Endothelial cell (in vitro differentiated cells): ENCODE results near the gene LRRC55. TPM values are rescaled to one million over a fixed set of nuclear protein-coding genes. Genes with fewer than 3 reads are reported as not detected.

Experiments
- DNase-seq: peaks from one replicate; pipeline ENCODE4 v3.0.0; 2021; ENCODE audit warnings: low spot score
- H3K27ac Mint-ChIP-seq: one replicate; pipeline ENCODE4 v1.8.0; 2021; ENCODE audit warnings: mixed read lengths, inconsistent platforms; ENCODE audit not compliant: unreplicated experiment
- H3K27me3 Mint-ChIP-seq: one replicate; pipeline ENCODE4 v1.8.0; 2021; ENCODE audit warnings: mild to moderate bottlenecking, moderate library complexity, mixed read lengths, inconsistent platforms; ENCODE audit not compliant: unreplicated experiment
- H3K36me3 Mint-ChIP-seq: one replicate; pipeline ENCODE4 v1.8.0; 2021; ENCODE audit warnings: mild to moderate bottlenecking, low read depth, mixed read lengths, inconsistent platforms; ENCODE audit not compliant: unreplicated experiment
- H3K4me1 Mint-ChIP-seq: one replicate; pipeline ENCODE4 v1.8.0; 2021; ENCODE audit warnings: mild to moderate bottlenecking, mixed read lengths, inconsistent platforms; ENCODE audit not compliant: unreplicated experiment
- H3K4me3 Mint-ChIP-seq: one replicate; pipeline ENCODE4 v1.8.0; 2021; ENCODE audit warnings: mild to moderate bottlenecking, mixed read lengths, inconsistent platforms; ENCODE audit not compliant: unreplicated experiment
- H3K9me3 Mint-ChIP-seq: one replicate; pipeline ENCODE4 v1.8.0; 2021; ENCODE audit warnings: mixed read lengths, inconsistent platforms; ENCODE audit not compliant: unreplicated experiment
- CTCF ChIP-seq: fragments of 200-600 bp; sonication (generic); IDR thresholded peaks from one replicate; pipeline ENCODE4 v1.5.0; 2021; ENCODE audit warnings: antibody characterized with exemption; ENCODE audit not compliant: unreplicated experiment
- total RNA-seq: library from RNA; stranded (reverse); fragmentation: NEBNext Ultra II Directional; extraction: Animal tissue kit (Norgen Biotek cat#: 25700); gene quantifications from one replicate; pipeline ENCODE4 v1.2.1, GENCODE V29; 2021; ENCODE audit not compliant: unreplicated experiment

LRRC55 gene
- total RNA-seq, 1 donor from 2014 or later: 4.7 TPM

GRCh38 chr11:57230316-57230715 is 48.6 kb downstream of the LRRC55 start:
- Mint-ChIP-seq H3K4me1 (peaks cover 38% of the 10 kb centered on the region), H3K36me3 (no peaks in the 10 kb centered on the region), H3K27me3 (peaks cover 17% of the 10 kb centered on the region), H3K27ac (no peak overlapping the region), H3K4me3 (no peak overlapping the region), H3K9me3 (no peaks in the 10 kb centered on the region)
- no peak for DNase-seq
- TF ChIP-seq CTCF: no peak

GRCh38 chr11:57230791-57231538 is 49.2 kb downstream of the LRRC55 start:
- Mint-ChIP-seq H3K27ac (no peak overlapping the region), H3K27me3 (peaks cover 20% of the 10 kb centered on the region), H3K4me3 (peak overlapping the region; percentile 18), H3K4me1 (peaks cover 45% of the 10 kb centered on the region), H3K9me3 (no peaks in the 10 kb centered on the region), H3K36me3 (no peaks in the 10 kb centered on the region)
- no peak for DNase-seq
- no peak for TF ChIP-seq CTCF

- no peak for TF ChIP-seq CTCF
- DNase-seq: no peak
- Mint-ChIP-seq H3K36me3 (no peaks in the 10 kb centered on the region), H3K4me1 (peaks cover 50% of the 10 kb centered on the region), H3K27me3 (peaks cover 22% of the 10 kb centered on the region), H3K9me3 (no peaks in the 10 kb centered on the region), H3K27ac (no peak overlapping the region), H3K4me3 (no peak overlapping the region)
These were observed 49.9 kb downstream of the LRRC55 start for GRCh38 chr11:57231539-57232253.

GRCh38 chr11:57233702-57234101 is 51.9 kb downstream of the LRRC55 start:
- Mint-ChIP-seq H3K4me1 (peaks cover 60% of the 10 kb centered on the region), H3K27me3 (peaks cover 22% of the 10 kb centered on the region), H3K36me3 (no peaks in the 10 kb centered on the region), H3K4me3 (no peak overlapping the region), H3K9me3 (no peaks in the 10 kb centered on the region), H3K27ac (no peak overlapping the region)
- no peak for TF ChIP-seq CTCF
- no peak for DNase-seq
